GM19099 (cell line): ENCODE results near the gene ADAMTS2.

Experiments used
- POLR2A ChIP-seq: IDR thresholded peaks from 3 replicates; pipeline ENCODE4 v1.6.1; 2011; ENCODE audit warnings: low read depth; ENCODE audit not compliant: insufficient read length; ENCODE audit errors: extremely low read depth

ADAMTS2 gene

DNA sequence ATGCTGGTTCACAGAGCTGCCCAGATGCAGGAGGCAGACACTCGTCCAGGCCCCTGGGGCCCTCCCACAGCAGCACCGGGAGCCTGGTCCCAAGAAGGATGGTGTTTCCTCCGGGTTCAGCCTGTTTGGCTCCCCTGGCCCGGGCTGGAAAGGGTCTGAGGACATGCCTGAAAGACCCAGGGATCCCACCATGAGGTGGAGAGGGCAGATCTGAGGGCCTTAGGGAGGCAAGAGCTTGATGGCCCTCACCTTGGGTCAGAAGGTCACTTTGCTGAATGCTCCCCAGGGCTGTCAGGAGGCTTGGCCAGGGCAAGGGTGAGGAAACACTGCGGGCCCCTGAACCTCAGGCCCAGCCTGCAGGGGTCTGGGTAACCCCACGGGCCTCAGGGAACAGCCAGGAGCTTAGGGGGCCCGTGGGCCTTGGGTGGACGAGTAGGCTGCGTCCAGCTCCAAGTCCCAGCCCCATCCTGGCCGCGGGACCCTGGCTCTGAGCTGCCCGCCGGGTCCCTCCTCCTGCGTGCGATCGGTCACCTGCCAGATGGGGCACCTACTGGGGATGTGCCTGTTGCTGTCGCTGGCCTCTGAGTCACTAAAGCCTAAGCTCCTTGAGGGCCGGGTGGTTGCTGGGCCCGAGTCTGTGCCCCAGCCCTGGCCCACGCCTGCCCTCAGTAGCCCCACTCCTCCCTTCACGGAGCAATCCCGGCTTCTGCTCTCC lies 178.9 kb downstream of the ADAMTS2 start:
- no peak for TF ChIP-seq POLR2A

DNA sequence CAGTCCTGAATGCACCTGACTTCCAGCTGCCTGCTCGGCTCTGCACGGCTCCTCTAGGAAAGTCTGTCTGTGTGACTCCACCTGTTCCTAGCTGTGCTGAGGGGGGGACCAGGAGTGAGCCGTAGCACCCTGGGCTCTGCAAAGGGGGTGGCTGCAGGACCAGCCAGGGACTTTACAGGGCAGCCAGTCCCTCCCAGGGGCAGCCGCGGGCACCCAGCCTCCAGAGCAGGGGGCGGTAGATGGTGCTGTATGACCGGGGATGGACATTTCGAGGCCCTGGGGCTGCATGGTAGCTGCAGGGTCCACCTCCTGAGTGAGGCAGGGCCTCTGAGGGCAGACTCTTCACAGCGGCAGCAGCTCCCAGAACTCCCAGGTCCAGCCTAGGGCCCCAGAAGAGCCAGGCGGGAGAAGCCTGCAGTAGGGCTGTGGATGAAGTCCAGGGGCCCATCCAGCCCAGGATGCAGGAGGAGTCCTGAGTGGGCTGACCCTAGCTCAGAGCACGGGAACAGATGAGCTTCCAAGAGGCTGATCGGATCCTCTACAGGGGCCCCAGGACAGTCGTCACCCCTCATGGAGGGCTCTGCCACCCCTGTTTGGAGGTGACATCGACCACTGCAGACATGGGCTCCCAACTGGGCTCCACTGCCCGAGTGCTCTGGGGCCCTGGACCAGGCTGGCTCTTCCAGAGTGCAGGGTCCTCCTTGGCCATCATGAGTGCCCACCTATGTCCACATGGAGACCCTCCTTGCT lies 179.7 kb downstream of the ADAMTS2 start:
- no peak for TF ChIP-seq POLR2A

DNA sequence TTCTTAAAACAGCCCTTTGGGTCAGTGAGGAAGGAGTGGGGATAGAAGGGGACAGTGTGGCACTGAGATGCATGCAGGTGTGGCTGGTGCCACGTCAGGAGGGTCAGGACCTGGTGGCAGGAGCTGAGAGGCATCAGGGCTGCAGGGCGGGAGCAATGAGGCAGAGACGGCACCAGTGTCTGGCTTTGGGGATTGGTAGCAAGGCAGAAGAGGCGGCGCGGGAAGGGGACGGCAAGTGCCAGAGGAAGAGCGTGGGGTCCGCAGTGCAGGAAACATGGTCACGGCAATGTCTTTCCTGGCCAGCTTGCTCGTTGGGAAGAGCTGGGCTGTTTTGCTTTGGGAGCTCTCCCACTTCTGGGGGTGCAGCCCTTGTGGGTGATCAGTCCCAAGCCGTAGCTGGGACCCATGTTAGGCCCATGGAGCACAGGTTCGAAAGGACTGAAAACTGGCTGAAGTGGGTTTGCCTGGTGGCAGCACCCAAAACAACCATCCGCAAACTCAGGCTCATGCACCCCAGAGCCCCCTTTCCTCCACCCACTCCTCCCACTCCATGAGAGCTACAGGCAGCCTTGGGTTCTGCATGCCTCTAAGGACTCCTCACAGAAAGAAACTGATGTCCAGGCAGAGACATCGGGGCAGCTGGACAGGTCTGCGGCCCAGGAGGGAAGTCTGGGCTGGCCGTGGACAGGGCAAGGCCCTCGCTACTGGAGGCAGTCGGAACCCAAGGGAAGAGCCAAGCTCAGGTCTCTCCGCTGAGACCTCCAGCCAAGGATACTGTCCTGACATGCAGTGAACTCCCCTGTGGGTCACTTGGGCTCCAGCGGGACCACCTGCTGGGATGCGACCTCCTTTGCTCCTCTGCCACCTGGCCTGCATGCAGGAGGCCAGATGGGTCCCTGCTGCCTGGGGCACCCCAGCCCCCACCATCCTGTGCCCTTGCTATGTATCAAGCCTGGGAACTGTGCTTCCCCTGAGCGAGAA lies 180.6 kb downstream of the ADAMTS2 start:
- TF ChIP-seq POLR2A = no peak

DNA sequence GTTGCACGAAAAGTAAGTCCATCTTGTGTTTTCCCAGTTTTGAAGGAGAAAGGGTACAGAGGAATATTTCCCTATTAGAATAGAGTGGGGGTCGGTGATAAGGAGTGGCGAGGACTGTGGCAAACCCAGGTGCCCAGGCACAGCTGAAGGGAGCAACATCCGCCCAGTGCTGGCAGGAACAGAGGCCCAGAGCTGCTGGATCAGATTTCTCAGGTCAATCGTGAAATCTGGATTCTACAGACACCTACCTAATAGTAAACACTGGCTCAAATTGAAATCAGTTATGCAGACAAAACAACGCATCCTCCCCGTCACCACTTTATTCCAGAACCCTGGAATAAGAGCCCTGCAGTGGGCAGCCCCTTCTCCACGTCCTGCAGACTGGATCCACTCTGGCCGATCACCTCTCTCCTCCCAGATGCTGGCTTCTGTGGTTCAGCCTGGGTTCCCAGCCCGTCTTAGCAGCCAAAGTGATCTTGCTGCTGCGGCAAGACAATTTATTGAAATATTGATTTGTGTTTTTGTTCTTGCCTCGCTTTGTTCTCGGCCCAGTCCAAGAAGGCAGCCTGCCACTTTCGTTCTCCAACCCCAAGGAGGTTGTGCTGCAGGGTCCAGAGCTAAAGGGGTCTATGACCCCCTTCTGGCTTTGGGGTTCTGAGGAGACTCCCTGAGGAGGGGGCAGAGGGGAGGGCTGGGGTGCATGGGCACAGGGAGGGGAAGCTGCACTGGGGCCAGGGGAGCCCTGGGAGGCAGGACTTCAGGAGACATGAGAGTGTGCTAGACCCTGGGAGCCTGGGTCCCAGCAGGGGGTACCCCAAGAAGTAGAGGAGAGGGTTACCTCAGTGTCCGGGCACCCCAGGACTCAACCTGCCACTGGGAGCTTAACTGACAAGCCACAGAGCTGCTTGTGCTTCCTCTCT lies 181.8 kb downstream of the ADAMTS2 start:
- TF ChIP-seq POLR2A = no peak

DNA sequence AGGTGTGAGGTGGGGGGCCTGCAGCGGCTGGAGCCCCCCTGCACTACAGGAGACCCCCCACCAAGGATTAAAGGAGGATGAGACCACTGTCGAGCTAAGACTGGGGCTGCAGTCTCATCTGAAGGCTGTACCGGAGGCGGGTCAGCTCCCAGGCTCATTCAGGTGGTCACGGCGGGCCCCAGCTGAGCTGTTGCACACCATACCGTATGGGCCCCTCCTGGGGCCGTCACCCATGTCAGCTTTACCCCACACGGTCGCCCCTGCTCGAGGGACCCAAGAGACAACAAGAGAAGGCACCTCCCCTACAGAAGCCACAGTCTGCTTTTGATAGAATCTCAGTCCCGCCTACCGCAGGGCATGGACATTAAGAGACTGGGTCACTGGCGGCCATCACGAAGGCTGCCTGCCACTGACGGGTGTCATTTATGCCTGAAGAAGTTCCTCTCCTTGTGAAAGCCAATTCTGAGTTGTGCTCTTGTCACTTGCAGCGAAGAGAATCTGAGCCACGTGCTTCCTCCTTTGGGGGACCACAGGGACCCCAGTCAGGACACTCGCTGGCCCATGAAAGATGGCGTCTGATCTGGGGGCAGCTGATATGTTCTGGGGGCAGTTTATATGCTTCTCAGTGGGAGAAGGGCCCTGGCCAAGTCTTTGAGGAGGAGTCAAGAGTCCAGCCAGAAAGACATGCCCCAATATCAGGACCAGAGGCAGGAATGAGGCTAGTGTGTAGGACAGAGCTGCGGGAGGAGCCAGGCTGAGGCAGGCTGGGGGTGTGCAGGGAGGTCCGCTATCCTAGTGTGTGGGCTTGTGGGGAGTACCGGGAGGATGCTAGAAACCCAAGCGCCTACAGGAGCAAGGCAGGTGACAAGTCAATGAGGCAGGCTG lies 182.7 kb downstream of the ADAMTS2 start:
- TF ChIP-seq POLR2A = no peak

DNA sequence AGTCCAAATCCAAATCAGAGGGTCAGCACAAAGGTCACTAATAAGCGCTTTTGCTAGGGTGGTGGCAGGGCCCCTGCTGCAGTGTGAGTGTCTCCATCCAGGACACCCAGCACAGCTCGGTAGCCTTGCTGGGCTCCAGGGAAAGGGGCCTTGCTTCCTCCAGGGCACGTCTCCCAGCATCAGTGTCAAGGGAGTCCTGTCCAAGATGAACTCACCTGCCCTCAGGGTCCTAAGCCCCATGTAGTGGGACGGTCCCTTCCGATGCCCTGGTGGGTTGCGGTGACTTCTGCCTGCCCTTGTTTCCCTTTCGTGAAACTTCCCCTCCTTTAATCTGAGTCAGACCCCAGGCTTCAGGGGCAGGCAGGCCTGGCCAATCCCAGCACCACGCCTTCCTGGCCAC lies 183.4 kb downstream of the ADAMTS2 start:
- TF ChIP-seq POLR2A = no peak

DNA sequence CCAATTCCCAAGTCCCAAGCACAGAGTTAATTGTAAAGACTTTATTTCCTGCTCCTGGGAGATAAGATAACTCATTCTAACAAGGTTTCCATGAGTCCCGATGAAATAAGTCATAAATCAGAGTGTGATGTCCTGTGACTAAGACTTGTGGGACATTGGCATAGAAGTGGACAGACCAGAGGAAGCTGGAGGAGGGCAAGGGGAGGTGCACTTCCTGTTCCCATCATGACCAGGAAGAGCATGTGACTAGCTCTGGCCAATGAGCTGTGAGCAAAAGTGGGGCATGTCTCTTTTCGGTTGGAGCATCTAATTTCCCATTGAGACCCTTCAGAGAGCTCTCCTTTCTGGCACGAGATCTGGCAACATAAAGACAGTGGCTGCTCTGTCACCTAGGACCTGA lies 184.7 kb downstream of the ADAMTS2 start:
- no peak for TF ChIP-seq POLR2A

DNA sequence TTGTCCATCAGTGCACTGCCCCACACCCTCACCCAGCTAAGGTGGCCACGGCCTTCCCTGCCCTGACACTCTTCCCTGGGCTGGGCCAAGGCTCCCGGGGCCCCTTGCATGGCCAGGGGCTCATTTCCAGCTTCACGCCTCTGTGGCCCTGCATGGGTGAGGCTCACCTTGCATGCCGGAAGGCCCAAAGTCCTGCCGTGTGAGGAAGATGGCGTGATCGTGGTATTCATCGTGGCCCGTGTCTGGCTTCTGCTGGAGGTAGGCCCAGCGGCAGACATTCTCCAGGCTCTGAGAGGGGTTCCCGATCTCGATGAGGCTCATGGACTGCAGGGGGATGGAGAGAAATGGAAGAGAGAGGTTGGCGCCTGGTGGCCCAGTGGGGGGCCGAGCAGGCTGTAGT lies 186.7 kb downstream of the ADAMTS2 start:
- no peak for TF ChIP-seq POLR2A

DNA sequence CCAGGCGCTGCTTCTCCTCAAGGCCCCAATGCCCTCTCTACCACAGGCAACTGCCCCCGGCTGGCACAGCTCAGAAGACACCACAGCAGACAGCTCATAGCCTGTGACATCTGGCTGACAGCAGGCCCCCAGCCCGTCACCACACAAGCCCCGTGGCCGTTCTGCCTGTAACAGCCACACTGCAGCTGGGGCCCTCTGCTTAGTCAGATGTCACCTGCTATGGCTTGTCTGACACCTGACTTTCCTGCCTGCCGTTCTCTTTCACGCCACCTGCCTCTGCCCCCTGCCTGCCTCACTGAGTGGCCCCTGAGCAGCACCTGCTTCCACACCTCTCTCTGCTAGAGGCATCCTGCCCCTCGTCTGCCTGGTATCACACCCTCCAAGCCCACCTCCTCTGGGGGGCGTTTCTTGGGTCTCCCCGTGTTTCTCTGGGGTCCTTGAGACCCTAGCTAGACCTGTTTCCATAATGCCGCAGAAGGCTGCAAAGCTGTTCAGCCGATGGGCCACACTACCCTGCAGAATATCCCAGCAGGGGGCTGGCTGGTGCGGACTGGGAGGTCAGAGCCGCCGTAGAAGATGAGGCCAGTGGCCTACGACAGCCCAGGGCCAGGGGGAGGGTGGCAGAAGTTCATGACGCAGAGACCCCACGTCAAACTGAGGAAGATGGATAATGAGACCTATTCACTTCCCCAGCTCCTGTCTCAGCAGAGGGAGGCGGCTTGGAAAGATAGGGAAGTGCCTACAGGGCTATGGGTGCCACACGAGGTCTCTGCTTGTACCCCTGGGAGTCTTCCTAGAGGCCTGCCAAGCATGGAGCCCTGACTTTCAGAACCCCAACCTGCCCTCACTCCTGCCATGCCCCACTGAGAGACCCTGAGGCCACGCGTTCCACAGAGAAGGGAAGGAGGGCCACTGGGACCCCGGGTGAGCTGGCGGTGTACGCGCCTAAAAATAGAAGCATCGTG lies 190.0 kb downstream of the ADAMTS2 start:
- no peak for TF ChIP-seq POLR2A

DNA sequence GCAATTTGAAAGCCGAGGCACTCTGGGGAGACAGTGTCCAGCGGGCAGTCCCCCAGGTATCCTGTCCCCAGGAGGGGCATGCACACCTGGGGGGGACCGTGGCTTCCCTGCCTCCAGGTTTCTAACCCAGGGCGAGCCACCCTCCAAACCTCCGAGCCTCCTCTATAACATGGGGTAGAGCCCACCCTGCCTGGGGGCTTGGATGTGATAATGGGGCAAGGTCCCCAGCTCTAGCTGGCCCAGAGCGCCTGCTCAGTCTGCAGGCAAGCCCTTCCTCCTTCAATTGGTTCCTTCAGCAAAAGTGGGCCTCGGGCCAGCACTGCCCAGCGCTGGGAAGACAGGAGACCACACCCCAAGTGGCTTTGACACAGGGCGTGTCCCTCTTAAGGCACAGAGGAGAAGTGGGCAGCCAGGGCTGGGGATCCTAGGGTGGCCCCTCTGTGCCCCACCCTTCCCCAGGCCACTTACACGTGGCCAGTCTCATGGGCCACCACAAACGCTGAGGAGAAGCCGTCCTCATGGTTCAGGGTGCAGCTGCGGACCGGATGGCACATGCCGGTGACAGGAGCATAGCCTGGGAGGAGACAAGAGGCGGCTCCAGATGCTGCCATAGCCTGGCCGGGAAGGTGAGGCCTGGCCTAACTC lies 190.8 kb downstream of the ADAMTS2 start:
- TF ChIP-seq POLR2A = no peak

DNA sequence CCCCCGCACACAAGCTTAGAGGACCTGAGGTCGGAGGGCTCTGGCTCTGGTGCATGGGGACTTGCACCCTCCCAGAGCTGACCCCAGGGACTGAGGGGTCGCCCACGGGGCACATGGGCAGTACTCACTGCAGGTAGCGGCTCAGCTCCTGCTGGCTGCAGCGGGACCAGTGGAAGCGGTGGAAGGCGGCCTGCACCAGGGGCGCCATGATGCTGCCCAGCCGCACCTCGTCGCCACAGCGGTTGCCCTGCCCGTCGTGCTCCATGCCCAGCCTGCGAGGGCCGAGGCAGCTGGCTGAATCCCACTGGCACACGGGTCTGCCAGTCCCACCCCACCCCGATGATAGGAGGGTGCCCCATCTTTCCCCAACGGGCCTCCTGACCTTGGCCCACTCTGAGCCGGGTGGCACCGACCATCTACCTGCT lies 191.3 kb downstream of the ADAMTS2 start:
- no peak for TF ChIP-seq POLR2A
